Activated T-cell treated with anti-CD3 and anti-CD28 coated beads, Interleukin-2, amount 50 U/mL, for 1 hour (primary cell): ENCODE results near the gene TSHZ3.

Experiments used
- DNase-seq: peaks from one replicate; pipeline ENCODE4 v3.0.0-alpha.2; 2020

The TSHZ3 gene

GRCh38 chr19:31260171-31260933 lies 88.9 kb downstream of the TSHZ3 start:
- DNase-seq: no peak

GRCh38 chr19:31258211-31259052 lies 90.8 kb downstream of the TSHZ3 start:
- no peak for DNase-seq

- no peak for DNase-seq
Measured at GRCh38 chr19:31257426-31258130, 91.7 kb downstream of the TSHZ3 start.

- no peak for DNase-seq
Measured at GRCh38 chr19:31257025-31257424, 92.2 kb downstream of the TSHZ3 start.

GRCh38 chr19:31256593-31256960 lies 92.7 kb downstream of the TSHZ3 start:
- no peak for DNase-seq

- no peak for DNase-seq
Measured at GRCh38 chr19:31255831-31256592, 93.2 kb downstream of the TSHZ3 start.

- DNase-seq: no peak
Measured at GRCh38 chr19:31255174-31255799, 93.9 kb downstream of the TSHZ3 start.

GRCh38 chr19:31254611-31255010 lies 94.6 kb downstream of the TSHZ3 start:
- no peak for DNase-seq

GRCh38 chr19:31254180-31254551 lies 95.1 kb downstream of the TSHZ3 start:
- DNase-seq: no peak

- no peak for DNase-seq
Measured at GRCh38 chr19:31253526-31254179, 95.6 kb downstream of the TSHZ3 start.

- no peak for DNase-seq
Measured at GRCh38 chr19:31252441-31252840, 96.8 kb downstream of the TSHZ3 start.

GRCh38 chr19:31249217-31249616 lies 100.0 kb downstream of the TSHZ3 start:
- DNase-seq: no peak

GRCh38 chr19:31235806-31236205 lies 113.4 kb downstream of the TSHZ3 start:
- DNase-seq: no peak

- no peak for DNase-seq
Measured at GRCh38 chr19:31233295-31233800, 115.9 kb downstream of the TSHZ3 start.

- no peak for DNase-seq
Measured at GRCh38 chr19:31232871-31233270, 116.4 kb downstream of the TSHZ3 start.

- DNase-seq: no peak
Measured at GRCh38 chr19:31232180-31232579, 117.1 kb downstream of the TSHZ3 start.

GRCh38 chr19:31231237-31231636 lies 118.0 kb downstream of the TSHZ3 start:
- DNase-seq: no peak

- no peak for DNase-seq
Measured at GRCh38 chr19:31226151-31226935, 122.9 kb downstream of the TSHZ3 start.
